Fibroblast of mammary gland (primary cell): ENCODE data around the gene ASNSD1.
A peak's percentile ranks its signal among the peaks of the same experiment; 100 is the strongest.

ENCODE experiments used
- DNase-seq: peaks from one replicate; pipeline ENCODE4 v3.0.0-alpha.2; 2010; ENCODE audit warnings: low read depth
- H3K4me3 ChIP-seq: 2 replicates; pipeline ENCODE4 v1.5.1; 2011; ENCODE audit warnings: low read depth, mild to moderate bottlenecking, low read length, moderate library complexity; ENCODE audit not compliant: control insufficient read depth
- CTCF ChIP-seq: conservative IDR thresholded peaks from 2 replicates; pipeline ENCODE4 v1.5.1; 2011; ENCODE audit warnings: low read depth, low read length, inconsistent platforms; ENCODE audit not compliant: control insufficient read depth, insufficient read depth

The ASNSD1 gene

GRCh38 chr2:189669913-189670312 is 8.7 kb downstream of the ASNSD1 start:
- no peak for TF ChIP-seq CTCF
- DNase-seq = no peak
- no peak overlapping the region for H3K4me3 ChIP-seq

GRCh38 chr2:189673661-189674373 is 12.6 kb downstream of the ASNSD1 start:
- peak overlapping the region; percentile 49 for H3K4me3 ChIP-seq
- DNase-seq = peak; percentile 40
- TF ChIP-seq CTCF = no peak

GRCh38 chr2:189674374-189675112 is 13.3 kb downstream of the ASNSD1 start, which contains the start of gene ANKAR:
ANKAR (plus strand) TSS chr2:189674670; CDS start chr2:189676491, 1,821 bp downstream.
- peak within 1 kb of the TSS; percentile 77 for H3K4me3 ChIP-seq
- peak; percentile 86 for DNase-seq
- no peak for TF ChIP-seq CTCF

- TF ChIP-seq CTCF = no peak
- no peak overlapping the region for H3K4me3 ChIP-seq
- peak; percentile 91 for DNase-seq
Measured at GRCh38 chr2:189676471-189676870, 15.2 kb downstream of the ASNSD1 start.

GRCh38 chr2:189679226-189679625 is 18.0 kb downstream of the ASNSD1 start:
- DNase-seq = peak; percentile 21
- TF ChIP-seq CTCF = no peak
- no peak overlapping the region for H3K4me3 ChIP-seq

- no peak for TF ChIP-seq CTCF
- H3K4me3 ChIP-seq = no peak overlapping the region
- DNase-seq = no peak
Measured at GRCh38 chr2:189681203-189681602, 19.9 kb downstream of the ASNSD1 start.

GRCh38 chr2:189681903-189682302 is 20.6 kb downstream of the ASNSD1 start:
- H3K4me3 ChIP-seq = no peak overlapping the region
- peak; percentile 19 for DNase-seq
- no peak for TF ChIP-seq CTCF
